GM18909 (cell line): ENCODE results near the gene ITPR2.

ENCODE experiments used
- ATAC-seq: cut with Tn5 transposase; IDR thresholded peaks from one replicate; pipeline ENCODE4 v1.9.1; 2021; ENCODE audit warnings: mild to moderate bottlenecking; ENCODE audit not compliant: unreplicated experiment, poor library complexity

ITPR2 gene

DNA sequence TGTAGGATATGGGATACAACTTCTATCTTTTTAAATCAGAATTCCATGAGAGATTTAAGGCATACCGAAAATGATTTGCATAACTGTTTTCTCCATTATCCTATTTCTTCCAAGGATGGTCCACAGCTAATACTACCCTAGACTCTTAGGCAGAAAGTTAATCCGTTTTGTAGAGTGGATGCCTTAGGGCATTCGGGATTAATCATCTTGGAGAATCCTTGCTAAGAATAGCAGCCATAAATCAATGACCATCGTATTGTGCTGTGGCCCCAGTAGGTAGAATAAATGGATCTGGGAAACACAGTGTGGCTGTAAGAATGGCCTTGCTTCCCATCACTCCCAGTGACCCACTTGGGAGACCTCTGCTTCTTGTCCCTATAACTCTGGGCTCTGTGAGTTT lies 538.0 kb downstream of the ITPR2 start:
- ATAC-seq = no peak

DNA sequence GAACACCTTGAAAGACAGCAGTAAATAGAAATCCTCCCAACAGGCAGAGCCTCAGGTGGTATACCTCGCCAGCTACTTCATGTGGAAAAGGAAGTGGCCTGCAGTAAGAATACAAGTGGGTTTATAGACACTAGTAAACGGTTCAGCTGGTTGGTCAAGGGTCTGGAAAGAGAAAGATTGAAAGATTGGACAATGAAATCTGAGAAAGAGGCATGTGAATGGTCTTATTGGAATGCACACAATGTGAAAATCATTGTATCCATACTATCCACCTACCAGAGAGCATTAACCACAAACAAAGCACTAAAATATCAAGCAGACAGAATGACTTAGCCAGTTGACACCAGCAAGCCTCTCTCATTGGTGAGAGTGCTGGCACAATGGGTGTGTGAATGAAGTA lies 539.4 kb downstream of the ITPR2 start:
- no peak for ATAC-seq

DNA sequence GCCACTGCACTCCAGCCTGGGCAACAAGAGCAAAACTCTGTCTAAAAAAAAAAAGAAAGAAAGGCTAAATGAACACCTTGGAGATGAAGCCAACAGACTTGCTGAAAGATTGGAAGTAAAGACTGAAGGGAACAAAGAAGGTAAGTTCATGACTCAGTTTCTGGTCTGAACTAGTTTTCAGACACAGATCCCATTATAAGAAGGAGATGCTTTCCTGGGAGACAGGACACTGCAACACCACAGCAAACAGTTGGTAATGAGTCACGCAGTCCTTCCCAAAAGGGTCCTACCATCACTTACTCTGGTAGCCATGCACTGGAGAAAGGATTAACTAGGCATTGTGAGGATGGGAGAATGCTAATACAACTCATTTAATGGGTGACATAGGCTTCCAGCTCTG lies 540.4 kb downstream of the ITPR2 start:
- ATAC-seq = no peak

DNA sequence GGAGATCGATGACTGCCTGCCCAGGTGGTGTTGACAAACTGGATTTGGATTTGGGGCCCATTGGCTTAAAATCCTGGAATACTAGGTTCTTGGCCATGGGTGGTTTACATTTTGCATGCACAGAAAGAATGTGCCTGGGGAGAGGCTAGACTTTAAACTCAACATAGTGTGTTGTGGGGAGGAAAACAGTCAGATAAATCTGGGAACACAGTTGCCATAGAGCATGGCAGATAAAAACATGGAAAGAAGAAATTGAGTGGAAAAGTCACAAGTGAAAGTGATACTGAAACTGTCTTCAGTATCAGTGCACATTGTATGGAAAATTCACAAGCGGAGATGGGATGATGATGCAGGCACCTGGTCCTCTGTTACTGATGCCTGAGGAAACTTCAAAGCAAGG lies 542.4 kb downstream of the ITPR2 start:
- no peak for ATAC-seq

DNA sequence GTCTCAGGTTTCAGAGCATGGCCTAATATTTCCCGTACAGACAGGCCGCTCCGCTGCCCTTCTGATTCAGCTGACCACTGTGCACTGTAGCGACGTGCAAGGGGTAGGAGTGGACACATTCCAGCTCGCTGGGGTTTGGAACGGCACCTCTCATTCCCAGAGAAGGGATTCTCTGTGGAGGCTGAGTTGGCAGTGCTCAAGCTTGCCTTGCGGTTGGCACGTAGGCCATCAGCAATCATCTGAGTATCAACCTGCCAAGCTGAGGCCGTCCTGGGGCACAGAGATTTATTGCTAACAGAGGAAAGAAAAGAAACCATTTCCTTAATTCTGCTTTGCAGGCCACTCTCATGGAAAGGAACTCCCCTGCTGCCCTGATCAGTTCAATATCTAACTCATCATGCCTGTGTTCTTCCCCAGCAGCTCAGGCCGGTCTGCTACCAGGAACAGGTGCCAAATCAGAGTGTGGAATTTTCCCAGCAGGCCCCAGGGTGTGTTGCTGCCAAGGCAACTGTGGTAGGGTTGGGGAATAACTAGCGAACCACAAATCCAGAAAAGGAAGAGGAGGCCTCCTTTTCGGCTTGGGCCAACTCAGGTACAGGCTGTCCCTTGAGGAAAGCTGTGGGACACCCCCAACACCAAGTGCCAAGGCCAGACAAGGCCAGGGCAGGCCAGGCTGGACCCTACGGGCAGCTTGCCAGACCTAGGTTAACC lies 545.2 kb downstream of the ITPR2 start:
- ATAC-seq = no peak
